ENCODE measurements around the gene LDHB. TPM values are rescaled to one million over a fixed set of nuclear protein-coding genes. Genes with fewer than 3 reads are reported as not detected.

LDHB gene
- total RNA-seq = 416 and 541 TPM in 2 replicates

GRCh38 chr12:21657326-21658077 lies at the start of gene LDHB:
TSS of gene LDHB (minus strand) at chr12:21657842. CDS start at chr12:21654671, 3,171 bp downstream.

GRCh38 chr12:21604245-21605101 lies 53.2 kb downstream of the LDHB start, which contains the start of gene GYS2:
TSS of gene GYS2 (minus strand) at chr12:21604847. CDS start at chr12:21604592, 255 bp downstream.

Other genes with a start within 250 kb of the LDHB start
- 10.9 and 11.1 TPM in 2 replicates for gene PYROXD1, start 220.2 kb downstream of the LDHB start, total RNA-seq
- 67.6 and 99.6 TPM in 2 replicates for gene RECQL, start 156.2 kb downstream of the LDHB start, total RNA-seq
- 39.5 and 61.1 TPM in 2 replicates for gene GOLT1B, start 156.1 kb downstream of the LDHB start, total RNA-seq
- gene SPX, start 131.5 kb downstream of the LDHB start, total RNA-seq = under 0.01 and 0.10 TPM in 2 replicates
- not detected in 2 replicates for gene GYS2, start 53.0 kb downstream of the LDHB start, total RNA-seq
- gene KCNJ8, start 116.9 kb upstream of the LDHB start, total RNA-seq = under 0.01 and 0.10 TPM in 2 replicates

Data from vein endothelial cell (primary cell).